Measurements from ENCODE around the gene ZNF43. TPM values are rescaled to one million over a fixed set of nuclear protein-coding genes. Genes with fewer than 3 reads are reported as not detected.
"Not testable (repeated sequence)": the region's sequence is repeated elsewhere in the genome, so short reads cannot be mapped to it uniquely, and the experiment has no call there.

Gene ZNF43
- total RNA-seq, 4 donors from 2014 or later, result 7.6 to 10.4 (median 8.1) TPM

- no peaks in the 10 kb centered on the region for H3K9me3 ChIP-seq
- no peak for DNase-seq (ENCODE audit: extremely low spot score)
- 95% methylated on average over 3 of the region's 3 CpGs for WGBS
- H3K27ac ChIP-seq (replicated peaks in 1 of 4), result no peak overlapping the region
- H3K27me3 ChIP-seq, result no peaks in the 10 kb centered on the region
- H3K4me3 ChIP-seq, result no peak overlapping the region
- intact Hi-C loops (cut with DNase I), result no loop called here
- TF ChIP-seq POLR2A (IDR thresholded peaks at IDR 0.05; ENCODE audit: low read depth), result no peak
- no peak for TF ChIP-seq POLR2AphosphoS5 (IDR thresholded peaks at IDR 0.05)
- TF ChIP-seq CTCF (IDR thresholded peaks at IDR 0.05), result no peak
- no peak for TF ChIP-seq EP300 (IDR thresholded peaks at IDR 0.05)
- H3K4me1 ChIP-seq, result no peaks in the 10 kb centered on the region
- no peaks in the 10 kb centered on the region for H3K36me3 ChIP-seq
Measured at GRCh38 chr19:21786936-21787335, 49.0 kb downstream of the ZNF43 start.

GRCh38 chr19:21775792-21776191 lies 60.2 kb downstream of the ZNF43 start:
- H3K9me3 ChIP-seq; H3K4me3 ChIP-seq; H3K4me1 ChIP-seq; H3K36me3 ChIP-seq; H3K27me3 ChIP-seq; DNase-seq (ENCODE audit: extremely low spot score); intact Hi-C loops (cut with DNase I); H3K27ac ChIP-seq (replicated peaks in 1 of 4): not testable (repeated sequence)
- no CpG with 5 or more reads among the region's 30 CpGs for WGBS

GRCh38 chr19:21767065-21767800 lies 68.7 kb downstream of the ZNF43 start, which contains the start of gene ZNF100:
Gene ZNF100, minus strand, starts transcription at chr19:21767579. Its CDS starts 150 bp downstream, at chr19:21767429.
- intact Hi-C loops (cut with DNase I), result loop anchor here (5.0 to 10.0 kb wide), 2 partner anchors 65 to 88 kb away; no protein-coding TSS in a partner anchor
- H3K4me3 ChIP-seq, result peak within 1 kb of the TSS; percentile 67 to 90 (median 70)
- peak within 1 kb of the TSS; percentile 79 to 92 (median 86) for H3K27ac ChIP-seq (replicated peaks in 1 of 4)
- WGBS, result 0% methylated on average over 21 of the region's 35 CpGs
- H3K27me3 ChIP-seq, result no peaks in the 10 kb centered on the region
- no peaks in the 10 kb centered on the region for H3K9me3 ChIP-seq
- TF ChIP-seq POLR2AphosphoS5 (IDR thresholded peaks at IDR 0.05) (peak; percentile 42 to 77), POLR2A (IDR thresholded peaks at IDR 0.05; ENCODE audit: low read depth) (no peak)
- DNase-seq (ENCODE audit: extremely low spot score), result peak; percentile 96
- H3K4me1 ChIP-seq, result peaks cover 4 to 21% (median 14%) of the 10 kb centered on the region in 4 donors
- peaks cover 0 to 22% (median 21%) of the 10 kb centered on the region in 4 donors for H3K36me3 ChIP-seq

GRCh38 chr19:21766705-21767064 lies 69.3 kb downstream of the ZNF43 start:
- intact Hi-C loops (cut with DNase I), result loop anchor here (5.0 to 10.0 kb wide), 2 partner anchors 66 to 88 kb away; no protein-coding TSS in a partner anchor
- peaks cover 4 to 21% (median 14%) of the 10 kb centered on the region in 4 donors for H3K4me1 ChIP-seq
- peak overlapping the region; percentile 67 to 90 (median 70) for H3K4me3 ChIP-seq
- not testable (repeated sequence) for H3K9me3 ChIP-seq; DNase-seq (ENCODE audit: extremely low spot score); H3K27me3 ChIP-seq
- peak overlapping the region; percentile 79 to 92 (median 86) for H3K27ac ChIP-seq (replicated peaks in 1 of 4)
- H3K36me3 ChIP-seq, result peaks cover 0 to 27% (median 24%) of the 10 kb centered on the region in 4 donors
- under 1% methylated on average over 19 of the region's 19 CpGs for WGBS

GRCh38 chr19:21765151-21765550 lies 70.8 kb downstream of the ZNF43 start:
- intact Hi-C loops (cut with DNase I), result loop anchor here (5.0 to 10.0 kb wide), 2 partner anchors 67 to 90 kb away; no protein-coding TSS in a partner anchor
- H3K36me3 ChIP-seq, result peaks cover 0 to 37% (median 30%) of the 10 kb centered on the region in 4 donors

GRCh38 chr19:21761547-21761946 lies 74.4 kb downstream of the ZNF43 start:
- H3K27ac ChIP-seq (replicated peaks in 1 of 4); H3K27me3 ChIP-seq; H3K4me3 ChIP-seq; H3K9me3 ChIP-seq; DNase-seq (ENCODE audit: extremely low spot score): not testable (repeated sequence)
- Histone ChIP-seq H3K4me1 (peaks cover 4 to 15% (median 11%) of the 10 kb centered on the region in 4 donors), H3K36me3 (peaks cover 0 to 67% (median 51%) of the 10 kb centered on the region in 4 donors)
- intact Hi-C loops (cut with DNase I), result loop anchor here (10.0 kb wide), 1 partner anchor 93 kb away; no protein-coding TSS in a partner anchor
- WGBS, result 64% methylated on average over 2 of the region's 2 CpGs

More at GRCh38 chr19:21765151-21765550, 70.8 kb downstream of the ZNF43 start:
- H3K27ac ChIP-seq (replicated peaks in 1 of 4), result no peak overlapping the region
- no peaks in the 10 kb centered on the region for H3K27me3 ChIP-seq
- DNase-seq (ENCODE audit: extremely low spot score), result no peak
- no peak for TF ChIP-seq CTCF (IDR thresholded peaks at IDR 0.05)
- no peak for TF ChIP-seq POLR2A (IDR thresholded peaks at IDR 0.05; ENCODE audit: low read depth)
- TF ChIP-seq POLR2AphosphoS5 (IDR thresholded peaks at IDR 0.05), result no peak
- TF ChIP-seq EP300 (IDR thresholded peaks at IDR 0.05), result no peak
- no peaks in the 10 kb centered on the region for H3K9me3 ChIP-seq
- H3K4me1 ChIP-seq, result peaks cover 4 to 21% (median 14%) of the 10 kb centered on the region in 4 donors
- H3K4me3 ChIP-seq, result no peak overlapping the region
